Mesendoderm (in vitro differentiated cells): ENCODE data around the gene RAB2B. TPM values are rescaled to one million over a fixed set of nuclear protein-coding genes. Genes with fewer than 3 reads are reported as not detected.

Experiments used
- DNase-seq: peaks from one replicate; pipeline ENCODE4 v3.0.0; 2013
- H2AK5ac ChIP-seq: 2 replicates; pipeline ENCODE4 v1.6.1; 2013; ENCODE audit warnings: low read length, inconsistent platforms
- H2BK120ac ChIP-seq: 2 replicates; pipeline ENCODE4 v1.6.1; 2013; ENCODE audit warnings: low read depth, mild to moderate bottlenecking, low read length, moderate library complexity, mixed read lengths
- H2BK15ac ChIP-seq: replicated peaks from 2 replicates; pipeline ENCODE4 v1.6.1; 2013; ENCODE audit warnings: low read depth, mild to moderate bottlenecking, moderate library complexity
- H2BK5ac ChIP-seq: 2 replicates; pipeline ENCODE4 v1.6.1; 2013; ENCODE audit warnings: low read length, inconsistent platforms
- H3K18ac ChIP-seq: 2 replicates; pipeline ENCODE4 v1.6.1; 2013; ENCODE audit warnings: mild to moderate bottlenecking, low read length, mixed read lengths
- H3K23ac ChIP-seq: one replicate; pipeline ENCODE4 v1.6.1; 2013; ENCODE audit warnings: low read length
- H3K27ac ChIP-seq: 2 replicates; pipeline ENCODE4 v1.5.1; 2013; ENCODE audit warnings: low read depth, mild to moderate bottlenecking, inconsistent platforms, low read length, moderate library complexity
- H3K27me3 ChIP-seq: 2 replicates; pipeline ENCODE4 v1.6.1; 2013; ENCODE audit warnings: low read length, control low read depth, mild to moderate bottlenecking, inconsistent platforms; ENCODE audit not compliant: insufficient read depth, poor library complexity
- H3K36me3 ChIP-seq: 2 replicates; pipeline ENCODE4 v1.6.1; 2013; ENCODE audit warnings: low read length, inconsistent platforms; ENCODE audit not compliant: control insufficient read depth, insufficient read depth
- H3K4ac ChIP-seq: one replicate; pipeline ENCODE4 v1.6.1; 2013; ENCODE audit warnings: low read depth, mild to moderate bottlenecking, low read length, moderate library complexity
- H3K4me1 ChIP-seq: 2 replicates; pipeline ENCODE4 v1.6.1; 2013; ENCODE audit warnings: low read depth, low read length, inconsistent platforms; ENCODE audit not compliant: control insufficient read depth
- H3K4me2 ChIP-seq: 2 replicates; pipeline ENCODE4 v1.6.1; 2013; ENCODE audit warnings: low read length
- H3K4me3 ChIP-seq: 2 replicates; pipeline ENCODE4 v1.5.1; 2013; ENCODE audit warnings: mild to moderate bottlenecking, low read length
- H3K56ac ChIP-seq: one replicate; pipeline ENCODE4 v1.6.1; 2013; ENCODE audit warnings: low read length
- H3K79me1 ChIP-seq: 2 replicates; pipeline ENCODE4 v1.6.1; 2013; ENCODE audit warnings: low read length, inconsistent platforms
- H3K79me2 ChIP-seq: 2 replicates; pipeline ENCODE4 v1.6.1; 2013; ENCODE audit warnings: mild to moderate bottlenecking, low read length; ENCODE audit not compliant: control insufficient read depth, insufficient read depth
- H3K9ac ChIP-seq: 2 replicates; pipeline ENCODE4 v1.6.1; 2013; ENCODE audit warnings: low read length, inconsistent platforms
- H4K5ac ChIP-seq: one replicate; pipeline ENCODE4 v1.6.1; 2013; ENCODE audit warnings: low read length
- H4K8ac ChIP-seq: one replicate; pipeline ENCODE4 v1.6.1; 2013; ENCODE audit warnings: low read depth, mild to moderate bottlenecking, control low read depth, low read length, moderate library complexity
- WGBS: extraction: QIAGEN DNeasy Blood & Tissue Kit; methylation state at CpG from one replicate; pipeline ENCODE4 v1.1.7; 2013; ENCODE audit warnings: low lambda C conversion rate, missing lambda C conversion rate; ENCODE audit not compliant: insufficient coverage; ENCODE audit errors: extremely low coverage; 5-methylcytosine and 5-hydroxymethylcytosine counted together
- polyA plus RNA-seq, 2 experiments: library from polyadenylated mRNA; stranded (reverse); fragments of 200-250 nt; gene quantifications; one replicate each; pipeline ENCODE4 v1.2.3, GENCODE V29; 2013

RAB2B gene
- polyA plus RNA-seq (2013, experiment 1 of 2): 12.2 TPM
- polyA plus RNA-seq (2013, experiment 2 of 2): 12.8 TPM

DNA sequence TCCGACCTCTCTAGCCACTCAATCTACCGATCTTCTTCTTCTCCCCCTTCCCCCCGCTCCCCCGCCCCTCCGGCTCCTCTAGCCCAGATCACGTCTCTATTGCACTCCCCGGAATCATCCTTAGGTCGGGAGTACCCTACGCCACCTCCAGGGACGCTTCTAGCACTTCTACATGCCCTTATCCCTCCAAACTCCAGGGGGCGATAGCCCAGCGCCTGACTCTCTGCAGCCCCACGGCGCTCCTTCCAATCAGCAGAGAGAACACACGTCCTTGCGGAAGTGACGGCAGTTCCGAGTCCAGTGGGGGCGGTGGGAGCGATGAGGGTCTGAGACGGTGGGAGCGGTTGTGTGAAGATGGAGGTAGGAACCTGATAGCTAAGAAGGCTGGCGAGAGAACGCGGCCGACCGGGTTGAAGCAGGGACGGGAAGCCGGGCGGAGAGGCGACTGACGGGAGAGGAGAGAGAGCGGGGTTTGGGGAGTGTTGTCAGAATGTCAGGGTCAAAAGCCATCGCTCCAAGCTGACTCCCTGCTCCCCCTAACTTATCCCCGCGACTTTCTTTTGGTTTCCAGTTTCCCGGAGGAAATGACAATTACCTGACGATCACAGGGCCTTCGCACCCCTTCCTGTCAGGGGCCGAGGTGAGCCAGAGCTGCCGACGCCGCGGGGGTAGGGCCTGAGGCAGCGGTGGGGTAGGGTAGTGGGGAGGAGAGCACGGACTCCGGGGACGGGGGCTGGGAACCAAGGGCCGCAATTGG is at the start of gene RAB2B, which contains the start of gene TOX4:
TSS of gene RAB2B (minus strand) at position 35 of the 757 bp plus-strand sequence. CDS start 87 bp downstream, outside the sequence.
TSS of gene TOX4 (plus strand) at position 271 of the 757 bp plus-strand sequence. CDS start at position 355, 84 bp downstream.
- Histone ChIP-seq H3K9ac (peak within 1 kb of the TSS; percentile 92), H4K8ac (no peak within 1 kb of the TSS), H3K23ac (no peak within 1 kb of the TSS), H3K36me3 (no peaks in the 10 kb centered on the region), H2BK5ac (no peak within 1 kb of the TSS), H3K27me3 (no peaks in the 10 kb centered on the region), H3K27ac (peak within 1 kb of the TSS; percentile 30), H2BK120ac (no peak within 1 kb of the TSS), H3K79me2 (peaks cover 12% of the 10 kb centered on the region), H3K4me2 (peak within 1 kb of the TSS; percentile 85), H3K4ac (no peak within 1 kb of the TSS), H2BK15ac (no peak within 1 kb of the TSS), H3K4me1 (no peaks in the 10 kb centered on the region), H3K18ac (peak within 1 kb of the TSS; percentile 62), H2AK5ac (no peak within 1 kb of the TSS), H4K5ac (no peak within 1 kb of the TSS), H3K56ac (peak within 1 kb of the TSS; percentile 95), H3K4me3 (peak within 1 kb of the TSS; percentile 98), H3K79me1 (peaks cover 3% of the 10 kb centered on the region)
- WGBS: no CpG with 5 or more reads among the region's 49 CpGs
- DNase-seq: peak; percentile 100

DNA sequence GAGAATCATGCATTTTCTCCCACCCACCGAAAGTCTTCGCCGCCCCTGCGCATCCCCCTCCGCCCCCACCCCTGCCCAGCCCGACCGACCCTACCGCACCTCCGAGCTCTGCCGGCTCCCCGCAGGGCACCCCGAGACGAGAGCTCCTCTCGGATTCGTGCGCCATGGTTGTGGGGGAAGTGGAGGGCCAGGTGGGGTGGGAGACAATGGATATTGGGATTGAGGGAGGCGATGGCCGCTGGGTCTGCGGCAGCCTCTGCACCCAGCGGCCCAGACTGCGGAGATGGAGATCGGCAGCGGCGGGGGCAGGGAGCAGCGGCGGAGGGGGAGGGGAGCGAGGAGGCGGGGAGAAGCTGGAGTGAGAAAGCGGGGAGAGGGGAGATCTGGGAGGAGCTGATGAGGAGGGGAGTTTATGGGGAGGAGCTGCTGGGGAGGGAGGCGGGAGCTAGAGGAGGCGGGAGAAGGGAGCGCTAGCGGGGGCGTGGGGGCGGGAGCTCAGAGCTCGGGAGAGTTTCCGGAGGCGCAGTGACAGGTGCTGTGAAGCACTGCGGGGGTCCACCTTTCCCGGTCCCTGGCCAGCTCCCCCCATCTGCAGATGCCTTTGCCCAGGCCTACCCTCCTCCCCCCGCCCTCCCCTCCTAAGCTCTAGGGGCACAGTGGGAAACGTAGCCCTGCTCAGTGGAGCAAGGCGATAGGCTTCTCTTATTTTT is 49.4 kb upstream of the RAB2B start, which contains the start of gene SALL2:
TSS of gene SALL2 (minus strand) at position 385 of the 710 bp plus-strand sequence. CDS start at position 166, 219 bp downstream.
- H2AK5ac ChIP-seq: peak within 1 kb of the TSS; percentile 93
- peak within 1 kb of the TSS; percentile 97 for H3K4ac ChIP-seq
- H3K56ac ChIP-seq: peak within 1 kb of the TSS; percentile 98
- peak within 1 kb of the TSS; percentile 92 for H3K27ac ChIP-seq
- H3K79me1 ChIP-seq: peaks cover 31% of the 10 kb centered on the region
- no peak within 1 kb of the TSS for H4K5ac ChIP-seq
- peaks cover 18% of the 10 kb centered on the region for H3K4me1 ChIP-seq
- peak within 1 kb of the TSS; percentile 61 for H3K4me2 ChIP-seq
- H4K8ac ChIP-seq: peak within 1 kb of the TSS; percentile 69
- H3K23ac ChIP-seq: peak within 1 kb of the TSS; percentile 94
- H3K27me3 ChIP-seq: no peaks in the 10 kb centered on the region
- WGBS: no CpG with 5 or more reads among the region's 43 CpGs
- peaks cover 36% of the 10 kb centered on the region for H3K79me2 ChIP-seq
- peak within 1 kb of the TSS; percentile 100 for H3K18ac ChIP-seq
- peak within 1 kb of the TSS; percentile 95 for H2BK5ac ChIP-seq
- H3K9ac ChIP-seq: peak within 1 kb of the TSS; percentile 94
- peaks cover 3% of the 10 kb centered on the region for H3K36me3 ChIP-seq
- peak within 1 kb of the TSS; percentile 45 for H2BK15ac ChIP-seq
- DNase-seq: peak; percentile 99
- peak within 1 kb of the TSS; percentile 99 for H2BK120ac ChIP-seq
- peak within 1 kb of the TSS; percentile 83 for H3K4me3 ChIP-seq

DNA sequence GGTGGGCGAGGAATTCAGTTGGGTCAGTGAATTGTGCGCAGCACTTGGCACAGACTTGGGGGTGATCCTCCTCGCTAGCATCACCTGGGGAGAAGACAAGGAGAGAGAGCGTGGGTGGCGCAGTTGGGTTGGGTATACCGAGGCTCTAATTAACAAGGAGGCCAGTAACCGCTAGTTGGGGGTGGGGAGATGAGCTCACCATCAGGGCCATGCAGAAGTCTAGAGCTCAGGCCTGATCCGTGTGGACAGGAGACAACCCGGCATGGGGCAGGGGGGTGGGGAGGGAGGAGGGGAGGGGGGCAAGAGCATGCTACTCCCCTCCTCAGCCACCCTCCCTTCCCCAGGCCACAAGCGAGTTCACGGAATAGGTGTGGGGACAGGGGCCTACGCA is 48.8 kb upstream of the RAB2B start:
- Histone ChIP-seq H3K27ac (peak overlapping the region; percentile 92), H3K27me3 (no peaks in the 10 kb centered on the region), H3K56ac (peak overlapping the region; percentile 98), H2AK5ac (peak overlapping the region; percentile 93), H3K79me2 (peaks cover 36% of the 10 kb centered on the region), H3K18ac (peak overlapping the region; percentile 100), H3K9ac (peak overlapping the region; percentile 94), H2BK15ac (no peak overlapping the region), H3K4me2 (peak overlapping the region; percentile 61), H2BK5ac (peak overlapping the region; percentile 29), H3K4me3 (peak overlapping the region; percentile 83), H2BK120ac (peak overlapping the region; percentile 99), H3K36me3 (peaks cover 3% of the 10 kb centered on the region), H3K23ac (no peak overlapping the region), H4K8ac (peak overlapping the region; percentile 69), H3K4me1 (peaks cover 18% of the 10 kb centered on the region), H4K5ac (no peak overlapping the region), H3K79me1 (peaks cover 31% of the 10 kb centered on the region), H3K4ac (peak overlapping the region; percentile 97)
- no CpG with 5 or more reads among the region's 12 CpGs for WGBS
- DNase-seq: peak; percentile 86

DNA sequence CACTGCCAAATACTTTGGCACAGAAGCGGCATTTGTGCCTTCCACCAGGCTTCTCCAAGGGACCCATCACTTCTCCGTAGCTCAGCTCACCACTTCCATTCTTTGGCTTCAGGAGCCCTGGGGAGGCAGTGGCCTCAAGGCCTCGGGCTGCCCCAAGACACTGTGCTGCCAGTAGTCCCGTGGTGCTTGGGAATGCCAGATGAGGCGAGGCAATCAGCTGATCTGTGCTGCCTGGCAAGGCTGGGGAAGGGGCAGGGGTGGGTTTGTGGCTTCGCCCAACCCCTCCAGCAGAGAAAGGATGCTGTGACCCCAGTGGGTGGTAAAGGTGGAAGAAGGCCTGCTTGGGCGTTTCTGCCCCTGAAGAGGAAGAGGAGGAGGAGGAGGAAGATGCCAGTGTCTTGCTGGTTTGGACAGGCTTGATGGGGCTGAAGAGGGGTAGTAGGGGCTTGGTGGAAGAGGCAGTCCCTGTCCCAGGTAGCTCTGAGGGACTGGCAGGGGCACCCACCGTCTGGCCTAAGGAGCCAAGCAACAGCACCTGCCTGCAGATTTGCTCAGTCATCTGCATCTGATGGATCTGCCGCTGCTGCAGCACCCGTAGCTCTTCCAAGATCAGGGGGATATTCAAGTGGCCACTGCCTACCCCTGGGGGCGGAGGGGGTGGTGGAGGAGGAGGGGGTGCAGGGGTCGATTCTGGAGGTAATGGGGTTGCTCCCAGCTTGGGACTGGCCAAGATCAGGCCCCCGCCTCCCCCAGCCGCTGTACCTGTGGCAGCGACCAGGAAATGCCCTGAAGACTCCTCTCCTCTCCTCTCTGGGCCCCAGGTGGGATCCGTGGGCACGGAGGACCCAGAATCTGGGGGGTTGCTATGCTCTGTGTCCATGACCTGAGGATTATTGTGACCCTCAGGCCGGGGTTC is 48.1 kb upstream of the RAB2B start:
- H3K9ac ChIP-seq: peak overlapping the region; percentile 94
- peak overlapping the region; percentile 7 for H3K27ac ChIP-seq
- H3K79me2 ChIP-seq: peaks cover 34% of the 10 kb centered on the region
- H2BK15ac ChIP-seq: no peak overlapping the region
- peak overlapping the region; percentile 29 for H2BK5ac ChIP-seq
- H3K27me3 ChIP-seq: no peaks in the 10 kb centered on the region
- no peak overlapping the region for H4K8ac ChIP-seq
- H3K23ac ChIP-seq: no peak overlapping the region
- H3K4me3 ChIP-seq: peak overlapping the region; percentile 31
- peak overlapping the region; percentile 98 for H3K56ac ChIP-seq
- peaks cover 30% of the 10 kb centered on the region for H3K79me1 ChIP-seq
- H3K4me1 ChIP-seq: peaks cover 17% of the 10 kb centered on the region
- no CpG with 5 or more reads among the region's 18 CpGs for WGBS
- peak overlapping the region; percentile 93 for H2AK5ac ChIP-seq
- peak overlapping the region; percentile 91 for H3K4ac ChIP-seq
- H4K5ac ChIP-seq: no peak overlapping the region
- no peak for DNase-seq
- peak overlapping the region; percentile 100 for H3K18ac ChIP-seq
- no peak overlapping the region for H2BK120ac ChIP-seq
- peak overlapping the region; percentile 61 for H3K4me2 ChIP-seq
- H3K36me3 ChIP-seq: peaks cover 3% of the 10 kb centered on the region

DNA sequence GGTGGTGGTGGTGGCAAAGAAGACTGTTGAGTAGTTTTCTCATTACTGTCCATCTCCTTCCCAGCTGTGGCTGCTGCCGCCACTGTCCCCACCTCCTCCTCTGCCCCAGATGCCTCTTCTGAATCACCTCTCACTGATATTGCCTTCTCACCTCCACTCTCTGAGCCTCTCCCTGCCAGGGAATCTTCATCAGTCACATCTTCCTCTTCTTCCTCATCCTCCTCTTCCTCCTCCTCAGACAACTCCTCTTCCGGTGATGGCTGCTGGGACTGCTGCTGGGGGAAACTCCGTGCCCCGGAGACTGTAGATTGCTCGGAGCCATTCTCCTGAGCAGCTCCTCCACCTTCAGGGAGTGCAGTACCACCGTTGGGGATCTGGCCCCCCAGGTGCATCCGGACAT is 46.4 kb upstream of the RAB2B start:
- Histone ChIP-seq H3K4me3 (no peak overlapping the region), H2AK5ac (no peak overlapping the region), H3K36me3 (peaks cover 3% of the 10 kb centered on the region), H4K8ac (no peak overlapping the region), H3K18ac (no peak overlapping the region), H3K27ac (no peak overlapping the region), H2BK15ac (no peak overlapping the region), H3K4me1 (peaks cover 14% of the 10 kb centered on the region), H3K4me2 (no peak overlapping the region), H3K79me2 (peaks cover 34% of the 10 kb centered on the region), H3K9ac (no peak overlapping the region), H3K79me1 (peaks cover 29% of the 10 kb centered on the region), H3K27me3 (no peaks in the 10 kb centered on the region), H3K23ac (no peak overlapping the region), H4K5ac (no peak overlapping the region), H2BK5ac (no peak overlapping the region), H3K56ac (peak overlapping the region; percentile 36), H2BK120ac (no peak overlapping the region), H3K4ac (no peak overlapping the region)
- no peak for DNase-seq
- WGBS: no CpG with 5 or more reads among the region's 7 CpGs
